ENCODE measurements around the gene CDK18.
A peak's percentile ranks its signal among the peaks of the same experiment; 100 is the strongest.

Gene CDK18

GRCh38 chr1:205523891-205524793 lies 19.7 kb downstream of the CDK18 start:
- DNase-seq (ENCODE audit: low read depth in 2 of 2) = peak in 1 of 2 experiments; percentile 24

- DNase-seq (ENCODE audit: low read depth in 2 of 2) = no peak
Observed at GRCh38 chr1:205524794-205525101, 20.3 kb downstream of the CDK18 start.

GRCh38 chr1:205525495-205526285 lies 21.2 kb downstream of the CDK18 start:
- DNase-seq (ENCODE audit: low read depth in 2 of 2) = no peak

- DNase-seq (ENCODE audit: low read depth in 2 of 2) = no peak
Observed at GRCh38 chr1:205526431-205526830, 22.0 kb downstream of the CDK18 start.

GRCh38 chr1:205527931-205528330 lies 23.5 kb downstream of the CDK18 start:
- no peak for DNase-seq (ENCODE audit: low read depth in 2 of 2)

- DNase-seq (ENCODE audit: low read depth in 2 of 2) = no peak
Observed at GRCh38 chr1:205528446-205528886, 24.0 kb downstream of the CDK18 start.

- peak; percentile 30 to 39 for DNase-seq (ENCODE audit: low read depth in 2 of 2)
Observed at GRCh38 chr1:205528887-205529825, 24.7 kb downstream of the CDK18 start.

- DNase-seq (ENCODE audit: low read depth in 2 of 2) = no peak
Observed at GRCh38 chr1:205530116-205530515, 25.6 kb downstream of the CDK18 start.

- DNase-seq (ENCODE audit: low read depth in 2 of 2) = no peak
Observed at GRCh38 chr1:205531191-205532025, 26.9 kb downstream of the CDK18 start.

GRCh38 chr1:205532026-205532898 lies 27.8 kb downstream of the CDK18 start:
- DNase-seq (ENCODE audit: low read depth in 2 of 2) = no peak

- no peak for DNase-seq (ENCODE audit: low read depth in 2 of 2)
Observed at GRCh38 chr1:205532996-205533735, 28.7 kb downstream of the CDK18 start.

- no peak for DNase-seq (ENCODE audit: low read depth in 2 of 2)
Observed at GRCh38 chr1:205533748-205534443, 29.4 kb downstream of the CDK18 start.

GRCh38 chr1:205534444-205534985 lies 30.0 kb downstream of the CDK18 start:
- no peak for DNase-seq (ENCODE audit: low read depth in 2 of 2)

GRCh38 chr1:205535096-205535495 lies 30.6 kb downstream of the CDK18 start:
- DNase-seq (ENCODE audit: low read depth in 2 of 2) = no peak

- DNase-seq (ENCODE audit: low read depth in 2 of 2) = no peak
Observed at GRCh38 chr1:205535866-205536758, 31.6 kb downstream of the CDK18 start.

GRCh38 chr1:205536759-205537361 lies 32.4 kb downstream of the CDK18 start:
- no peak for DNase-seq (ENCODE audit: low read depth in 2 of 2)

All from fibroblast of skin of left quadriceps (primary cell).